HG02610 (cell line): ENCODE data around the gene UBASH3A.

ENCODE experiments used
- ATAC-seq: cut with Tn5 transposase; IDR thresholded peaks from one replicate; pipeline ENCODE4 v1.9.1; 2021; ENCODE audit warnings: mild to moderate bottlenecking, moderate library complexity; ENCODE audit not compliant: unreplicated experiment

Gene UBASH3A, protein sequence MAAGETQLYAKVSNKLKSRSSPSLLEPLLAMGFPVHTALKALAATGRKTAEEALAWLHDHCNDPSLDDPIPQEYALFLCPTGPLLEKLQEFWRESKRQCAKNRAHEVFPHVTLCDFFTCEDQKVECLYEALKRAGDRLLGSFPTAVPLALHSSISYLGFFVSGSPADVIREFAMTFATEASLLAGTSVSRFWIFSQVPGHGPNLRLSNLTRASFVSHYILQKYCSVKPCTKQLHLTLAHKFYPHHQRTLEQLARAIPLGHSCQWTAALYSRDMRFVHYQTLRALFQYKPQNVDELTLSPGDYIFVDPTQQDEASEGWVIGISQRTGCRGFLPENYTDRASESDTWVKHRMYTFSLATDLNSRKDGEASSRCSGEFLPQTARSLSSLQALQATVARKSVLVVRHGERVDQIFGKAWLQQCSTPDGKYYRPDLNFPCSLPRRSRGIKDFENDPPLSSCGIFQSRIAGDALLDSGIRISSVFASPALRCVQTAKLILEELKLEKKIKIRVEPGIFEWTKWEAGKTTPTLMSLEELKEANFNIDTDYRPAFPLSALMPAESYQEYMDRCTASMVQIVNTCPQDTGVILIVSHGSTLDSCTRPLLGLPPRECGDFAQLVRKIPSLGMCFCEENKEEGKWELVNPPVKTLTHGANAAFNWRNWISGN

DNA sequence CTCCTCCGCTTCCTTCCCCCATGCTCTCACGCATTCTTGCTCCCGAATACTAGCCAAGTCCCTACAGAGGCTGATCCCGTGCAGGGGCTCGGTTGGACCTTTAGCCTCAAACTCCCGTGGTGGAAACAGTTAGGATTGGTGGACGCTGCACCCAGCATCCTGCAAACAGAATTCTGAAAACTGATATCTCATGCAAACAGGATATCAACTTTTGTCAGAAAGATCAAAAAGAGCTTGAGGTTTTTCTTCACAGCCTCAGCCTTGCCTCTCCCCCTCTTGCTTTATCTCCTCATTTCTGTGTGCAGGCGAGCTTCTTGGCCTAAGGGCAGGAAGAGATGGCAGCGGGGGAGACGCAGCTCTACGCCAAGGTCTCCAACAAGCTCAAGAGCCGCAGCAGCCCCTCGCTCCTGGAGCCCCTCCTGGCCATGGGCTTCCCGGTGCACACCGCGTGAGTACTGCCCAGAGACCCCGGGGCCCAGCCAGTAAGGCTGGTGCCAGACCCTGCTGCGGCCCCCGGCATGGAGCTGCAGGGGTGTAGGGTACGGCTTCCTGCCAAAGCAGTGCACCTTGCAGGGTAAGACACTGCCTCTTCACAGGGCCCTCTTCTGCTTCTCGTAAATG is at the start of gene UBASH3A:
UBASH3A (plus strand) TSS at position 292 of the 621 bp plus-strand sequence; CDS start at position 336, 44 bp downstream.
- no peak for ATAC-seq

DNA sequence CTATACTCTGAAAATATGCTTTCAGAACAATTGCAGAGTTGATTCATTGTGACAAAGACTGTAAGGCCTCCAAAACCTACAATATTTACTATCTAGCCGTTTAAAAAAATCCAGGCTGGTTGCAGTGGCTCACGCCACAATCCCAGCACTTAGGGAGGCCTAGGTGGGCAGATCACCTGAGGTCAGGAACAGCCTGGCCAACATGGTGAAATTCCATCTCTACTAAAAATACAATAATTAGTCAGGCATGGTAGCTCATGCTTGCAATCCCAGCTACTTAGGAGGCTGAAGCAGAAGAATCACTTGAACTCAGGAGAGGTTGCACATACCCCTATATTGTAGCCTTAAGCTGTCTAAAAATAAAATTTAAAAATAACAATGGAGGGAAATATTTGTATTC is 47.7 kb upstream of the UBASH3A start:
- ATAC-seq, result no peak

DNA sequence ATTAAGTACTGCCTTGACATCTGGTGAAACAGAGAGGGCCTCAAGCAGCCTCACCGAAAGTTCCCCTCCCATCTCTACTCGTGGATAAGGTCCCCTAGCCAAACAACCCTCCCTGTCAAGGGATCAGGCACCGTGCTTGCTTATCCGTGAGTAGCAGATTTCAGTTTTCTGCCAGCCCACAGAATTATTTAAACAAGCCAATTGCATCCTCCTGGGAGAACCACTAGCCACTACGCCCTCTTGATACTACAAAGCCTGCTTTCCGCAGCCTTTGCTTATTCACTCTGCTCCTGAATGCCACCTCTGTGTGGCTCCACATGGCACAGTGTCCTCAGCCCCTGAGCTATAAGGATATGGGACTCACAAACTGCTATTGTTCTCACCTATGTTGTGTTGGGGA is 47.1 kb upstream of the UBASH3A start:
- no peak for ATAC-seq

DNA sequence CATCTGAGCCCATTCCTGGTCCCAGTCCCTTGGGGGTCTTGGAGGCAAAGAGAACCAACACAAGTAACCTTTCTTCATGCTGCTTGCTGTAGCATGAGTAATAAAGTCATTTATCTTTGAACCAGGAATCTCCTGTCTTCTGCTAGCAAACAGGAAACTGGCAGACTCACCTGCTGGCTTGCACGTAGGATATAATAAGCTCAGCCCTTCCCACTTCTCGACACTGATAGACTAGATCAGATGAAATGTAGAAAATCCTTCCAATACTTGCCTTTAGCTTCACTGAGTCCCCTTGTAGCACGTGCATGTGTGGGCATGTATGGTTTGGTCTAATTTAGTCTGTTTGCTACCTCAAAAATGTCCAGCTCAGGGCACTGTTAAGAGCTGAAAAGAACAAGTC is 46.4 kb upstream of the UBASH3A start:
- ATAC-seq, result no peak

DNA sequence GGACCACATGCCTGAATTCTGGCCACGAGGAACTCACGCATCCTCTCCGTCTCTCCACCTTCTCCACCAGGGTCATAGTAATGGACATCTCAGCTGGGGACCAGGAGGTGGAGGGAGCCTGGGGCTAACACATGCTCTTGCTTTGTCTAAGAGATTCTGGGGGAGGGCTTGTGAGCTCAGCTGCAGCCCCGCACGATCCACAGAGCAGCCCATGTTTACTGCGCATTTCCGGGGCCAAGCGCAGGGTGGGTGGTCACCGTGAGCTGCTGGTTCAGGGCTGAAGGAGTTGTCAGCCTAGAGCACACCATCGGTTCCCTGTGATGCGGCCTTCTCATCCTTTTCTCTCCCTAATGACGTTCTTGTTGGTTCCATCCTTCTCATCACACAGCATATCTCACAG is 45.4 kb upstream of the UBASH3A start:
- no peak for ATAC-seq

DNA sequence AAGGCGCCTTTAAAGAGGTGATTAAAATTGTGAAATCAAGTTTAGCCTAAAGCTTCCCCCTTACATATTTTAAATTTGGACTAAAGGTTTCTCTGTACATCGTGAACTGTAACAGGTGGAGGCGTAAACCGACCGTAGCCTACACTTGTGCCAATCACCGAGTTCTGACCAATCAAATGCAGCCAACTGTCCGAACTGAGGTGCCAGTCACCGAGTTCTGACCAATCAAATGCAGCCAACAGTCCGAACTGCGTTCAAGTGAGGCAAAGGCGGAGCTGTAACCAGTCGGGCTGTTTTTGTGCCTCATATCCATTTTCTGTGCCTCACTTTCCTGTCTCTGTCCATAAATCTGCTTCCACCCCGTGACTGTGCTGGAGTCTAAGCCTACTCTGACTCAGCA is 44.8 kb upstream of the UBASH3A start:
- ATAC-seq, result no peak

DNA sequence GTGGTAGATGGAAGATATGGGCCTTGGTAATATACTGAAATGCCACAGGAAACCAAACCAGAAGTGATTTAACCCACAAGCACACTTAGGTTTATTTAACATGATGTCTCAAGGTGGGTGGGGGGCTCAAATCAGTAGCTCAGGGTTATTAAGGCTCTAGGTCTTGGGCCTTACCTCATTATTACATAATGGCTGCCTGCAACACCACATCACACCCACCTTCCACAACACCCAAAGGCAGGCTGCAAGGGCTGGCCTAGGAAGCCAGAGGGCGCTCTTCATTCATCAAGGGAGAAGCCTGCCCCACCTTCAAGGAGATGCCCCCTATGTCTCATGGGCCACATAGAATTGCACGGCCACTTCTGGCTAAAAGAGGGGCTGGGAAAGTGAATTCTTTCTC is 43.4 kb upstream of the UBASH3A start:
- ATAC-seq, result no peak

DNA sequence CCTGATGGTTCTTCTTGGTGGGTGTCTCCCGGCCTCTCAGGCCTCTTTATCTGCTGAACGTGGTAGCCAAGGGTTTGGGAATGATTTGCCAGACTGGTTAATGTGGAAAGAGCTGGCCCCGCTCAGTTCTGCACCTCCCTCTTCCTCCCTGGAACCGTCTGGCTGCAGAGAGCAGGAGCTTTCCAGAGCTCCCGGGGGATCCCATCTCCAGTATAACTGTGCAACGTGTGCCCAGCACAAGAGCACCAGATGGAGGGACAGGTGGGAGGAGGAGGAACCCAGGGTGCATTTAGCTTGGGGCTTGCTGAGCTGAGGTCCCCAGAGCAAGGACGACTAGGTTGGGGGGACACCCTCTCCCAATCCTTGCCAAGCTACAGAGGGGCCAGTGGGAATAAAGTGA is 42.4 kb upstream of the UBASH3A start:
- ATAC-seq, result no peak

DNA sequence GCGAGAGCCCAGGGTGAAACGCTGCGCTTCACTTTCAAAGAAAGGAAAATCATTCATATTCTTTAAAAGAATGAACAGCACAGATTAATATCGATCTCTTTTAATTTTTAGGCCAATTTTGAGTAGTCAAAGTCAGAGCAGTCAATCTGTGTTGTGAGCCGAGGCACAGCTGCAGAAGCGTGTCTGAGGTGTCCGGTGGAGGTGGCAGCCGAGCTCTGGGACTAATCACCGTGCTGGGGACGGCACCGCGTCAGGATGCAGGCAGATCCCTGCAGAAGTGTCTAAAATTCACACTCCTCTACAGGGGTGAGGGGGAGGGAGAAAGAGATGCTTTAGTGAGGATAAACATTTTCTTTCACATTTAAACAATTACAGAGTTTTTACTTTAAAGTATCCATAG is 41.5 kb upstream of the UBASH3A start:
- ATAC-seq, result no peak

DNA sequence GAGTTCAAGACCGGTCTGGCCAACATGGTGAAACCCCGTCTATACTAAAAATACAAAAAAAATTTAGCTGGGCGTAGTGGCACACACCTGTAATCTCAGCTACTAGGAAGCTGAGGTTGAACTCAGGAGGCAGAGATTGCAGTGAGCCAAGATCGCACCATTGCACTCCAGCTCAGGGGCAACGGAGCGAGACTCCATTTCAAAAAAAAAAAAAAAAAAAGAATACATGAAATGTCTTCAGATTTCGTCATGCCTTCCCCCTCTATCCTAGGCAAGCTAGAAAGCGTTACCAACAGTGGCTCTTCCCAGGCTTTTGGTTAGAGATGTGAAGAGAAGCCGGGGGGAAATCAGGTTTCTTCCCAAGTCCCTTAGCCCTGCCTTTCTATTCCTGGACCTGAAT is 41.0 kb upstream of the UBASH3A start:
- ATAC-seq, result no peak

DNA sequence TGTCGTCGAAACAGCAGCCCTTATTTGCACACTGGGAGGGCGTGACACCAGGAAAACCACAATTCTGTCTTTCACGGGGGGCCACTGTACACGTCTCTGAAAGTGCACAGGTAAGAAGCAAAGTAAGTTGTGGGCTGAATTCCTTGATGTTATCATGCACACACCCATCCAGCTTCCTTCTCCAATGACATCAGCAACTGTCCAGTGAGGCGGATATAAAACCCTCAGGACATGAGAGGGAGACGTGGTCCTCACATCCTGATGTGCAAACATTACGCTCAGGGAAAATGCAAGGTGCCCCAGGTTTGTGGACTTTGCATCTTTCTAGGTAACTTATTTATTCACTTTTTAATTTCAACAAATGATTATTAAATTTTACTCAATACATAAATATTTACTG is 40.4 kb upstream of the UBASH3A start:
- ATAC-seq, result no peak

DNA sequence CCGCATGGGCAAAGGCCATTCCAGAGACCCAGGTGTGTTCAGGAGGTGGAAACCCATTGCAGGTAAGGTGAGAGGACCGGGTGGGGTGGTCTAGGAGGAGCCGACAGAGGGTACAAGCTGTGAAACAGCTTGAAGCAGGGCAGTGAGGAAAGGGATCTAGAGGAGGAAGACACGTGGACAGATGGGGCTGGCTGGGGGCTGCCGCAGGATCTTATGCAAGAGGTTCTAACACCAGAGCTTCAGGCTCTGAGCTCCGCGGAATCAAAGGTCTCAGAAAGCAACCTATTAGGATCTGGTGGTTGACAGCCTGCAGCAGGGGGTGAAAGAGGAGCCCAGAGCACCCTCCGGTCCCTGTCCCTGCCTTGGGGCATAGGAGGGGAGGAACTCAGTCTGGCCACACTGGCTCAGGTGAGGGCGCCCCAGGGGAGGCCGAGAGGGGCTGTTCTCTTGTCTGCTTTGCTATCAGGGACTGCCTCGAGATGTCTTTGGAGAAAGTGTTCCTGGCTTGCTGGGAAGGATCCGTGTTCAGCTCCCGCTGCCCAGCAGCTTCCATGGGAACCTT is 39.3 kb upstream of the UBASH3A start:
- no peak for ATAC-seq

DNA sequence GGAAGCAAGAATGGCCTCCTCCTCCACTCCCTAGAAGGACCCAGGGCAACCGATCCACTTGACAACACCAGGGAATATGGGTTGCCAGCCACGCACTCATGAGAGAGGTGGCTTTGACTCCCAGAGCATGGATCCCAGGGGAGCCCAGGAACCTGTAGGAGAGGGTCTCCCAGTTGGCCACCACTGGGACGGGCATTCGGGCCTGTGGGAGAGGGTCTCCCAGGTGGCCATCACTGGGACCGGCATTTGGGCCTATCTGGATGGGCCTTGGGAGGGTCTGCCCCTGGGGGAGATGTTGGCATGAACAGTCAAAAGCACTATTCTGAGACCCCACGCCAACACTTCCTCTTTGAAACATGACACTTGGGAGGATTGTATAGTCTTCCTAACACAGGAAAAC is 37.9 kb upstream of the UBASH3A start:
- no peak for ATAC-seq

DNA sequence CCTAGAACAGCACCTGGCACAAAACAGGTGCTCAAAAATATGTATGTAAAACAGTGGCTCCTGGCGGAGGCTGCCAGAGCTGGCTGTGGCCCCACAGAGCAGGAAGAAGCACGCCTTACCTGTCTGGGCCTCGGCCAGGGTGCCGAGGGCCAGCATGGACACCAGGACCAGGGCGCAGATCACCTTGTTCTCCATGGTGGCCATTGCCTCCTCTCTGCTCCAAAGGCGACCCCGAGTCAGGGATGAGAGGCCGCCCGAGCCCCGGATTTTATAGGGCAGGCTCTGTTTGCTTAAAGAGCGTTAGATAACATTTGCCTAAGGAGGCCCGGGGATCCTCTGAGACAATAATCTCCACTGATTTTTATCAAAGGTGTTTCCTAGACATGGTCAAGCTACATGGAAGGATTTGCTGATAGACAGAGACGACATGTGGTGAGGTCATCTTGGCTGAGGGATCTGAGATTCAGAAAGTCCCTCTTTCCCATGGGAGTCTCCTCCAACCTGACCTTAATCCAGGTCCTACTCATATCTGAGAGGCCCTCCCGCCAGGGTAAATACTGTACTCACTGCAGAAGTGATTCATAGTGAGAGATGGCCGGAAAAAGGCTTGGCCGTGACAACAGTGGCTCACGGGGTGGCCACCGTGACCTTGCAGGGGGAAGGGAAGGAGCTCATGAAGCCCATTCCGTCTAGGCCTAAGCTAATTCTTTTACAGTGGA is 37.3 kb upstream of the UBASH3A start, which contains the start of gene TFF1:
TFF1 (minus strand) TSS at position 244 of the 719 bp plus-strand sequence; CDS start at position 204, 40 bp downstream.
- no peak for ATAC-seq

DNA sequence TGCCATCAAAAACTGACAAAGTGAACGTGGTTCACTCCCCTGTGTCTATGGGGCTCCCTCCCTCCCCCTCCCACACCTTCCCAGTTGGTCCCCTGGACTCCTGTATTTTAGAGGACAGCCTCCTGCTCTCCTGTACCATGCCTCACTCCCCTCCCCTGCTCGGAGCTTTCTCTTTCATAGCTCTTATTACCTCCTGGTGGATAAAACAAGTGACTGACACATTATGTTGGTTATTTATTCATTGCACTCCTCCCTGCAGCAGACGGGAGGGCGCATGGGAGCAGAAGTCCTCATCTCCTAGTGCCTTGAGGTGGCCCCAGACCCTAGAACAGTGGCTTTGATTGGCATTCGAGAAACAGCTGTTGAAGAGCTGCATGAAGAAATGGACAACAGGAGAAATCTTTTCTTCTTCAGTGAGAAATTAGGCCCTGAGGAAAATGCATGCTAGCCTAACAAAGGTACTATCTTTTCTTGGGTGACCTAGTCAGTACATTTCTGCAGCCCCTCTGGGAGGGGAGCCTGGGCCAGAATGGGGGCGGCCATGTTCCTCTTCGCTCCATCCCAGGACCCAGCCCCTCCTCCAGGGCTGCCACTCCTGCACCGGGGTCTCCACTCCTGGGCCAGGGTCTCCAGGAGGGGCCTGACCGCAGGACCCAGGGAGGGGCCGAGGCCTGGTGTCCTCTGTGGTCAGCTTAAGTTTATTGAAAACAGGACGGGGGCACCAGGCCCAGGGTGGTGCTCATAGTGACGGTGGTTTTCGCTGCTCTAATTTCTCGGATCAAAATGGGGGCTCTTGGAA is 36.1 kb upstream of the UBASH3A start:
- no peak for ATAC-seq

DNA sequence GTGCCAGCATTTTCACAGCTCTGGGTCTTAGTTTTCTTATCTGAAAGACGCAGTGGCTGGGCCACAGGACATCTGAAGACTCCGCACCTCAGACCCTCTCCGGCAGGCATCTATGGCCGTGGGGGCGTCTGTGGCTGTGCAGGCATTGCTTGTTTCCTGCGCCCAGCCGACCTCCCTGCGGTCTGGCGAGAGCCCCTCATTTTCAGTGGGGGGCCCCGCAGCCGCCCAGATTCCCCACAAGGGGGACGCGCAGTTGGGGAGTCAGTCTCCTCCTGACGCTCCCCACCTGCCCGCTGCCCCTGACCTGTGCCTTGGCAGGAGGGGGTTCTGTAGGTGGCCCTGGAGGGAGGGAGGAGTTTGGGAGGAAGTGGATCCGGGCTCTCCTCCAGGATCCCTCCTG is 33.9 kb upstream of the UBASH3A start:
- no peak for ATAC-seq

DNA sequence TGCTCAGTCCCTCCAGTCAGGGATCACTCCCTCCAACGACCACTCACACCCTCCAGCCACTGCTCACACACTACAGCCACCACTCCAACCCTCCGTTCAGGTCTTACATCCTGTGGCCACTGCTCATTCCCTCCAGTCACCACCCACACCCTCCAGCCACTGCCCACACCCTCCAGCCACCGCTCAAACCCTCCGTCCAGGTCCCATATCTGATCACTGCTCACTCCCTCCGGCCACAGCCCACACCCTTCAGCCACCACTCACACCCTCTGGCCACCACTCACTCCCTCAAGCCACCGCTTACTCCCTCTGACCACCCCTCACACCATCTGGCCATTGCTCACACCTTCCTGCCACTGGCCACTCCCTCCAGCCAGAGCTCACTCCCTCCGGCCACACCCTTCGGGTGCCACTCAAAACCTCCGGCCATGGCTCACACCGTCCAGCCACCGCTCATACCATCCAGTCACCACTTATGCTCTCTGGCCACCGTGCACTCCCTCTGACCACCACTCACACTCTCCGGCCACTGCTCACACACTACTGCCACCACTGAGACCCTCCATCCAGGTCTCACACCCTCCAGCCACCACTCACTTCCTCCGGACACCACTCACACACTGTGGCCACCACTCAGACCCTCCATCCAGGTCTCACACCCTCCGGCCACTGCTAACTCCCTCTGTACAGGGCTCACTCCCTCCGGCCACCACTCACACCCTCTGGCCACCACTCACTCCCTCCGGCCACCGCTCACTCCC is 32.6 kb upstream of the UBASH3A start:
- ATAC-seq, result no peak

DNA sequence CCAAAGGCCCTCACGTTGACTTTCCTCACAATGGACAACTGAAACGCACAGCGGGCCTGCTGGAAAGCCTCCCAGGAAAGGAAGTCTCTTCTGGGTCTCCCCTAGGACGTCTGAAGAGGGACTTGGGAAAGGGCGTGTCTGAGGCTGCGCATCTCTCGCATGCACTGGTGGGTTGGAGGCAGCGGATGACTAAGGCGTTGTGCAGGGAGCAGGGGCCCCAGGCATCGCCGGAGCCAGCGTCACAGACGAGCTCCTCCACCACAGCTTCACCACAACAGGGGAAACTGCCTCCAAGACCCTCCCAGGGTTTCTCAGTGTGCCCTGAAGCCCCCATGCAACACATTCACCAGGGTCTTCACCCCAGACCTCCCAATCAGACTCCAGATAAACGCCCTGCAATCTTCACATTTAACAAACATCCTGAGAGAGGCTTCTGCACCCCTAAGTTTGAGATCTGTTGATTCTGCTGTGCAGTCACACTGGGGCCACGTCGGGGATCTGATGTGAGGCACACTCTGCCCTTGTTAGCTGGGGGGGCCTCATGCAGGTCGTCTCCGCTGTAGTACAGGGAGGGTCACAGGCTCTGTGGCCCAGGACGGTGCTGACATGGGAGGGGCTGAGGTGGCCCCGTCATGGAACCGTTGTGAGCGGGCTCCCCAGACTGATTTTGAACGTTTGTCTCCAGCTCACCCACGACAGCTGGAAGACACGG is 30.4 kb upstream of the UBASH3A start:
- no peak for ATAC-seq
